ENCODE measurements around the gene CCDC13.

The CCDC13 gene

DNA sequence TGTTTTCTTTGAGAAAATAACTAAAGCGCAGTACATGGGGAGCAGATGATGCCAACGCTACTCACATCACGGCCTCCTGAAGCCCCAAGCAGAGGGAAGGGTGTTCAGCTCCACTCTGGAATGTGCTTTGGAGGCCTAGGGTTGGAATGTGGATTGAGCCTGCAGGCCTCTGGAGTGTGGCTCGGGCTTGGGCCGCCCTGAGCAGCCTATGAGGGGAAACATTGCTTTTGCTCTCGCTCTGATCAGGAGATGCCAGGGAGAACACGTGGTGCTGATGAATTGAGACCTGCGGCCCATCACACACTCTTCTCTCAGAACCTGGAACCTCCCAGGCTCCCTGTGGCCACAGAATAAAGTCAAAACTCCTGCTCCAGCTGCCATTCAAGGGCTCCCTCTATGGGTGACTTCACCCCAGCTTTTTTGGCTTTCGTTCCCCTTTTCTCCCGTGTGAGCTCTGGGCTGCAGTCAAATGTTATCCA lies 23.3 kb downstream of the CCDC13 start:
- DNase-seq, result peak; percentile 15

DNA sequence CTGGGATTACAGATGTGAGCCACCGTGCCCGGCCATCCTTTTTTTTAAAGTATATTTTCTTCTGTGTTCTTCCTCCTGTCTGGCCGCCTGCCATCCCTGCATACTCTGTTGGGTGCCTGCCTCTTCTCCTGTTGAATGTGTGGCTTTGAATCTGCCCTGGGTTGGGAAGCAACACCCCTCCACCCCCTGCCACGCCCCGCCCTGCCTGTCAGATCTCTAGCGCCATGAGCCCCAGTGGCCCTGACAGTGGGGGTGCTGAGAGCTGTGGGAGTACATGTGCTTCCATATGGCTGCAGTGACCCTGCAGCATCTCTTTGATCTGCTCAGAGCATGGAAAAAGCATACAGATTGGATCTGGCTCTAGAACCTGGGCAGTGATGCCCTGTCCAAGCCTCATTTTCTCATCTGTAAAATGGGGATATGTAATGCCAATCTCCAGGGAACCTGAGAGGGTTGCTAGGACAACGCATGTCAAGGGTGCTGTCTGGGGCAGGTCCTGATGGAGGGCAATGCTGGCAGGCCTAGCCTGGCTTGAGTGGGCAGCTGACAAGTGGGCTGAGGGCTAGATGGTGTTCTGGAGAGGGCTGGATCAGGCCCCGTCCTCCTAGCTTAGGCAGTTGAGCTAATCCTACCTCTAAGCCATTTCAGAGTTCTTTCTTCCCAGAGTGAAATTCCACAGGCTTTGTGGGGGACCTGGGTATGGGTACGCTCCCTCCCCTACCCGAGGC lies 23.9 kb downstream of the CCDC13 start:
- no peak for DNase-seq

DNA sequence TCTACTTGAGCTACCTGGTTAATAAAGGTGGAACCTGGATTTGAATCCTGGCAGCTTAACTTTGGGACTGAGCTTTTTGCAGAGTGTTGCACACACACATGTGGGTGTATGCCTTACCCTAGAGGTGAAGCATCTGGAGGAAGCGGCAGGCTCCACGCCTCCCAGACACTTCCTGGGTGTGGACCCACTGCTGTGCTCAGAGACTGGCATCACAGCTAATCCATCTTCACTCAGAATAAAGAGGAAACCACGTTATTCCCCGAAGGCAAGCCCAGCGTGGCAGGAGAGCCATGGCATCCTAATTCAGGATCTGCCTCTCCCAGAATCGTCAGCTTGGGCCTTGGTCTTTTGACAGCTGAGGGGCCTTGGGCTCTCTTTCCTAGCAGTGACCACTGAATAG lies 25.5 kb downstream of the CCDC13 start:
- DNase-seq, result peak; percentile 43

DNA sequence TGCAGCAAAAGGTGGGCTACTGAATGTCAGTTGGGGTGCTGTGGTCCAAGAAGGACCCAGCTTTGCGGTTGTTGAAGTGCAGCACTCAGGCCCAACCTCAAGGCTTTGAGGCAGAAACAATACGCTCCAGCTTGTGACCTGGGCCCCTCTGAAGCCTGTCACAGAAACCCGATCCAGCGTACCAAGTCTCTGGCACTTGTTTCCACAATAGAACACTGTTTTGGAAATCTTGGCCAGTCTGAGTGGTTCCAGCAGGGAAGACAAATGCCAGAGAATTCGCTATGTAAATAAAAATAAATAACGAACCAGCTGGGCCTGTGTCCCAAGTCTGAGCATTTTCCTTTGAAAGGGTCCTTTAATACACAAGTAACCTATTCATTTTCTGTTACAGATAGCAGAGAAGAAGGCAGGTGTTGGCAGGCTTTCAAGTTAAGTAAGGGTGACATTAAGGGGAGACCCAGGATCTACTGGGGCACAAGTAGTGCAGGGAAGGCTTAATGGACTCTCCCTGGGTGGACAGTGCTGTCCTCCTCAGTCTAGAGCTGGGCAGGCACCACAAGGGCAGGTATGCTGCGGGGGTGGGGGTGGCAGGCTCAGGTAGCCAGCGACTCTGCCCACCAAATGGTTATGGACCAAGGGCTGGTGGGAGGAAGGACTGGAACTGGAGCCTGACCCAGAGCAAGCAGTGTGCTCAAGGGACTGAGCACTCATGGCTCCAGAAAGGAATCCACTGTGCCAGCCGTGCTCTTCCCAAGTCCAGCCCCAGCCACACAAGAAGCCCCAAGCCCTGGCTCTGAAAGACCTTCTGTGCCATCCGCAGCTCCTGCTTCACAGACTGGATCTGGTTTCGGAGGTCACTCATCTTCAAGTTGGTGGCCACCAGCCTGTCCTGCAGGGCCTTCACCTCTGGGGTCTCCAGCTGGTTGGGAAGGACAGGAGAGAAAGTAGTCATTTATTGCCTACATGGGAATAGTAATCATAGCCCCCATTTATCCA lies 26.3 kb downstream of the CCDC13 start:
- no peak for DNase-seq

DNA sequence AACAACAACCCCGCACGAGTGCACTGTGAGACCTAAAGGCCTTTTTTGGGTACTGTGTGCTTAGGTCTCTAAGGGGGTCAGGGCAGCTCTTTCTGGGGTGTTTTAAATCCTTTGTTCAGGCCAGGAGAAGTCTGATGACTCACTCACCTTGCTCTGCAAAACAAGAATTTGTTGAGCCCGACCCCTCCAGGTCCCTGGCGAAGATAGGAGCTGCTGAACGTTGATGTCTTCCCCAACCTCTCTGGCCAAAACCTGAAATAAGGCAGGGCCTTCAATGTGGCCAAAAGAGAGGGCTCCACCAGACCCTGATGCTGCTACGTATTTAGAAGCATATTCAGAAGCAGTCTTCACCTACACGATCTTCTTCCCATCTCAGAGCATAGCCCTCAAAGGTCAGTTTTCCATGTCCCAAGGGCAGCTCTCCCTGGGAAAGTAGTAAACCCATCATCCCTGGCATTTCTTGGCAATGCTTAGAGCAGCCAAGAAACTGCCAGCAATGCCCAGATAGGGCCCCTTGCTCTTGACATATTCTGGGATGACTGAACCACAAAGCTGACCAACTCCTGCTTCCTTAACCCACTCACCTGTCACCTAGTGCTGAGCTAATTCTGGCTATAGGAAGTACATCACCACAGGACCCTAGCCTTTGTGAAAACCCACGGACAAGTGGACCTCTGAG lies 27.1 kb downstream of the CCDC13 start:
- no peak for DNase-seq

DNA sequence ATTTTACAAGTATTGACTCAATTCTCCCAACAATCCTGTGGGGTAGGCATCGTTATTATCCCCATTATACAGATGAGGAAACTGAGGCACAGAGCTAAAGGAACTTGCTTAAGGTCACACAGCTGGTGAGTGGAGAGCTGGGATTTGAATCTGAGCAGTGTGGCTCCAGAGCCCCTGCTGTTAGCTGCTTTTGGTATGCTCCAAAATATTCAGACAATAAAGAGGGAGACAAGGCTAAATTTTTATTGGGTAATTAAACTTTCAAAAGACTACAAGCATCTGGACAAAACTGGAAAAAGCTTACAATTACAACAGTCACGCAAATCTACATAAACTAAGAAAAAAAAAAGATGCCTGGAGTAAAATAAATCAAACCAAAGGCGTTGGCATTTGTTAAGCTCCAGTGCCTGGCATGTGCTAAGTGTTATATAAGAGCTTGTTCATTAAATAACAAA lies 27.7 kb downstream of the CCDC13 start:
- no peak for DNase-seq

DNA sequence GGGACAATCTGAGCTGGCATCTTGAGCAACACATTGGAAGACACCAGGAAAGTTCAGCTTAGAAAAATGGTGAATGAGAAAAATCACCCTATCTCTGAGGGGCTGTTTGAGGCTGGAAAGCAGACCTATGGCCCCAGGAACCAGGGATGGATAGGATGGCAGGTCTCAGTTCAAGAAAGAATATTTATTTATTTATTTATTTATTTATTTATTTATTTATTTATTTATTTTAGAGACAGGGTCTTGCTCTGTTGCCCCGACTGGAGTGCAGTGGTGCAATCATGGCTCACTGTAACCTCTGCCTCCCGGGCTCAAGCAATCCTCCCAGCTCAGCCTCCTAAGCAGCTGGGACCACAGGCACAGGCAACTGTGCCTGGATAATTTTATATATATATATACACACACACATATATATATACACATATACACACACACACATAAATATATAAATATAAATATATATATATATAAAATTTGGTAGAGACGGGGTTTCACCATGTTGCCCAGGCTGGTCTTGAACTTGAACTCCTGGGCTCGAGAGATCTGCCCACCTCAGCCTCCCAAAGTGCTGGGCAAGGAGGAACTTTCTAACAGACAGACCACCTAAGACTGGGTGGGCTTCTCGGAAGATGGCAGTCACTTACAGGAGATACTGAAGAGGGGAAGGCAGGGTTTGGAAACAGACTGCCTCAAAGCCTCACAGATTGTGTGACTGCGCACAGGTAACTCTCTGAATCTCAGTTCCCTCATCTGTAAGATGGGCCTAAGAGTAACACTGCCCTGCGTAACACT lies 29.7 kb downstream of the CCDC13 start:
- no peak for DNase-seq

DNA sequence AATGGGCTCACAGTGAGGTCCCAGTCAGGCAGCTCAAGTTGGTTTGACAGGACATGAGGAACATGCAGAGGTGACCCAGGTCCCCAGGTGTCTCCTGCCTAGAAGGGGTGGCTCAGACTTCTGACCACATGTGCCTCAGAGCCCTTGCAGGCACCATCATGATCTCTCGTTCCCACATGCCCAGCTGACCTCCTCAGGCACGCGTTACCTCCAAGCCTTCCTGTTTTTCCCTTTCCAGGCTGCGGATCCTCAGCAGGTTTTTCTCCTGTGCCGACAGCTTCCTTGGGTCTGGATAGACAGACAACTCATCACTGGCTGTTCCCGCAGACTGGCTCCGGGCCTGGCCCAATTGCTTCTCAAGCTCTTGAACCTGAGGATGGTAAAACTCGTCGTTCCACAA lies 30.4 kb downstream of the CCDC13 start:
- no peak for DNase-seq

DNA sequence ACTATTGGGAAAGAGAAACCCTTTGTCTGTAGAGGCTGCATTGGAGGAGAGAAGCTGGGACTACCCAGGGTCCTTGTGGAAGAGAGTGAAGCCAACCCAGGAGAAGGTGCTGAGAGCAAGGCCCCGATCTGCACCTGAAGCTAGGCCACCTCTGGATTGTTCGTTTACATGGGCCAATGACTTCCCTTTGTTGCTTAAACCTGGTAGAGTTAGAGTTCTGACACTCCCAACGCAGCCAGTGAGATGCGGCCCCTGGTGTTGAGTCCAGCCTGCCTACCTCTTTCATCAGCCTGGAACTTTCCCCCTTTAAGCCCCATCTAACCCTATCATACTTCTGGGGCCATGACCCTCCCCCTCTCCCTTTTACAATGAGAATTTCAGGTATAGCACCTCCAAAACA lies 30.8 kb downstream of the CCDC13 start:
- no peak for DNase-seq

DNA sequence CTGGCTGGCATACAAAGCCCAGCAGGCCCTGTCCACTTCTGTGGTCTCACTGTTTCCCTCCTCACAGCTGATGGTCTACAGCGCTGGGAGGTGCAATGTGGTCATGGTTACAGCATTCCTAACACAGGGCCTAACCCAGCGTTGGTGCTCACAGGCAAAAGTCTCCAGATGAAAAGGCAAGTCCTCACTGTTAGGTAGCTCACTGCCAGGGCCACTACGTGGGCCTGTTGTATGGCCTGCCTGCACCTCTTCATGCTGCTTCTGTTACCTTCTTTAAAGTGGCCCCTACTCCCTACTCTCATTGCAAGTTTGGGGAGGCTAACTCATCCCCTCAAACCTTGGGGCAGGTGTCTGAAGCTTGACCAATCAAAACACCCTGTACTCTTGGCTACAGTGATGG lies 31.3 kb downstream of the CCDC13 start:
- no peak for DNase-seq

DNA sequence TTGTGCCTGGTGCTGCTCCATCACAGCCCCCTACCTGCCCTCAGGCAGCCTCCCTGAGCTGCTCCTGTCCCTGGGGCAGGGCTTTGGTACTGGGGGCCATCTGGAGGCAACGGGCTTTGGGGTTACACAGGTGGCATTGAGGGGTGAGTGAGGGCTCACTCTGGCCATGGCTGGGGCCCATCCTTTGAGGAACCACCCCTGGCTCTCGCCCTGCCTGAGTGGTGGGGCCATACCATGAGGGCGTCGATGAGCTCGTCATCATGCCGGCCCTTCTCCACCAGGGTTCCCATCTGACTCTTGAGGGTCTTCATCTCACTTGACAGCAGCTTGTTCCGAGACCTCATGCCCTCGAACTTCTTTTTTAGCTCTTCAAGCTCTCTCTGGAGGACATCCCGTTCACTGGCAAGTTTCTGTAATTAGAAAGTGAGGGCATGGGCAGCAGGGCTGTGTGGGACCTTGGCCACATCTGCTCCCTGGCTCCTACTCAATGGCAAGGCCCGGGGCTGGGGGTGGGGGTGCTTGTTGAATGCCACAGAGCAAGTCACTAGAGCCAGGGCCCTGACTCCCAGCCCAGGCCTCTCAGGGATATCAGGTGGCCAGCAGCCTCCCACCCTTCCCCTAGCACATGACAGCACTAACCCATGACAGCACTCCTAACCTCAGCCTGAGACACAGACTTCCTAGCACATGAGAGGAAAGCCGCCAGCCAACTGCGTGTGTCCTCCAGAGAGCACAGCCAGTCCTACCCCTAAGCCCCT lies 33.5 kb downstream of the CCDC13 start:
- DNase-seq, result no peak

DNA sequence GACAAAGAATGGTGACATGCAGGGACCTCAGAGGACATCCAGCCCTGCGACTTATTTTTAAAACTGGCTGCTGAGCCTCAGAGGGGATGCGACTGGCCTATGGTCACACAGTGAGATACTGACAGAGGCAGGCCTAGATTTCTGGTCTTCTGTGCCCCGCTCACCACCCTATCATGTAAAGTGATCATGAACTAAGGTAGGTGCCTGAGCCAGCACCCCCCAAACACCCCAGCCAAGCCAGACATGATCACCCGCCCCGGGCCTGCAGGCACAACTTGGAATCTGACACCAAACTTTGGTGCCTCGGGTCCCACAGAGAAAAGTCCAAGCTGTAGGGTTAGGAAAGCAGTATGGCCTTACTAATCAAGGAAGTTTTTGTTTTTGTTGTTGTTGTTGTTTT lies 36.5 kb downstream of the CCDC13 start:
- no peak for DNase-seq

DNA sequence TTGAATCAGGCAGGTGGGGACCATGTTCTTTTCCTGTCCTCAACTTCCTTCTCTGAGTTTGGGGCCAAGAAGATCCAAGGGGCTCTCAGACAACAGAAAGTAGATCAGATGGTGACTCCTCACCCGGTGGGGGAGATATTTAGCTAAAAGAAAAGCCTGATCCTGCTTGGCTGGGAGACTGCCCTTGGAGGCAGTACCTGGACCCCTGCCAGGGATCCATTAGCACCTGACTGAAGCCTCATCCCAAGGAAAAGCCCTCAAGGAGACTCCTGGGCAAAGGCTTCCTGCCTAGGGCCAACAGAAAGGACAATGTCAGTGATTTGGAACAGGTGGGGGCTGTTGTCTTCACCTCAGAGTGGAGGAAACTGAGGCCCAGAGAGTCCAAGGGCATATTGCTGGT lies 37.0 kb downstream of the CCDC13 start:
- no peak for DNase-seq

DNA sequence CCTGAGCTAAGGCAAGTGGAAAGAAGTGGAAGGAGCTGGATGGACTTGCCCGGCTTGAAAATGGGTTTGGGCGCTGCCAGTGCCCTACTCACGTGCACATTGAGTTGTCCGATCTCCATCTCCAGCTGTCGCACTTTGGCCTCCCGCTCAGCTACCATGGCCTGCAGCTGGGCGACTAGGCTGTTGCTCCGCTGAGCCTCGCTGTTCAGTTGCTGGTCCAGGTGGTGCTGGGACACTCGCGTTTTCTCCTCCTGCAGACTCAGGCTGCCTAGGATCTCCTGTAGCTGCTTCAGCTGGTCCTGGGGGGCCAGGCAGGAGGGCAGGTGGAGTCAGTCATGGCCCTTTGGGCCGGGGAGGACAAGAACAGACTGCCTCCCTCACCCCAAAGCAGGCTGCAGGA lies 37.4 kb downstream of the CCDC13 start:
- no peak for DNase-seq

DNA sequence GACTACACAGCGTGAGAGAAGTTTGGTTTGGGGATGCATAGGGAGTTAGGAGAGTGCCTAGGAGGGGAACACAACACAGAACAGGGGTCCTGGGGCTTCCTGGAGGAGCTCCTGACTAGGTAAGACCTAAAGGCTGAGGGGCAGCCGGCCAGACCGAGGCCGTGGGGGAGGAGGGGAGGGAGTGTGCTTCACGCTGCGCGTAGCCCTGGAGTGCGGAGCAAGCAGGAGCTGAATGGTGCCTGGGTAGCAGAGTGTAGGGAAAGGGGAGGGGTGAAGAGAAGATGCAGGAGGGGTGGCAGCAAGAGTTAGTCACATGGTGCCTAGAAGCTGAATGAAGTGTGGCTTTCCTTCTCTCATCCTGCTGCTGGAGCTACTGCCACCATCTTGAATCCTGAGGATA lies 38.0 kb downstream of the CCDC13 start:
- no peak for DNase-seq

DNA sequence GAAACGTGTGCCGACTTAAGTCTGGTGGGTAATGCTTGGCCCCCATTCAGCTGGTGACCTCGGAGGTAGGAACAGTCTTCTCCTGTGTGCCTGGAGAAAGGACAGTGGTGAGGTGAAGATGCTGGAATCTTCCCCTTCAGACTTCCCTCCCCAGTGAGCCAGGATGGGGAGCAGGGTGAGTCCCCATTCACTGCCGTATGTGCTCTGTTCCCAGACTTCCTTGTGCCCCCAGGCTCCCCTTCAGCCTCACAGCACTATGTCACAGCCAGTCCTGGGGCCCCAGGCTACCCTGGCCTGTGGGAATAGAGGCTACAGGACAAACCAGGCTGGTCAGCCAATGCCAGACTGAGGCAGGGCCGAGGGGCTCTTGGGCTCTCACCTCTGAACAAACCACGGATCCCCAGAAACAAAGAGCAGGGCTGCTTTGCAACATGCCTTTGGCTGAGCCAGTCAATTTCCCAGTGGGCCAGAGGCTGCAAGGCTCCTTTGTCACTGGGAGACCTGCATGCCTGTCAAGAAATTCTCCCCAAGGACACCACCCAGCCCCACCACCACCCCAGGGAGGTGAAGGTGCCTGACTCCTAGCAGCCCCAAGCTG lies 38.7 kb downstream of the CCDC13 start:
- DNase-seq, result no peak

DNA sequence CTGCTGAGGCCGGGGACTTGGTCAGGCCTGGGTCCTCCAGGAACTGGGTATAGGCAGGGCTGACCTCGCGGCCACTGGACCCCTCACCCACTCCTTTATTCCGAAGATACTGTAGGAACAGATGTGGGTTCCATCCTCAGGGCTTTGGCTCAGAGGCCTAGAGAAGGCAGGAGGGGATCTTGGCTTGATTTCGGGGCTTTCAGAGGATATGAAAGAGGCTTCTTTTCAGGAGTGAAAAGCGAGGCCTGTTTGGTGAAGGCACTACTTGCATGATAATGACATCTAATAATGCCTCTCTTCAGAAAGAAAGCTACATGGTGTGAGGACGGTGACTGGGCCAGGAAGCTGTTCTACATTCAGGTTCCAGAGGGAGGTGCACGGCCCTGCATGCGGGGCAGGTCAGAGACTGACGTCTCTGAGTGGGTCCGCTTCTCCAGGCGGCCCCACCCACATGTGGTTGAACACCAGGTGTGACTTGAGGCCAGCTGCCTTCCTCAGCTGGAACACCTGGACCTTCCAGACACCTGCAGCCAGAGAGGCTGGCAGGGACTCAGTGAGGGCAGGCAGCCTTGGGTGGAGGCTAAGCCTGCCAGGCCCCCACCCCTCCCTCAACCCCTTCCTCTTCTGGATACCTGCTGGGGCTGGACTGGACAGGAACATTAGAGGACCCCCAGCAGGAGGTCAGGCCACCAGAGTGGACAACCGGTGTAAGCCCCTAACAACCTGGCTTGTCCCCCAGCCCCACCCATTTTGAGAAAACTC lies 39.4 kb downstream of the CCDC13 start:
- no peak for DNase-seq

DNA sequence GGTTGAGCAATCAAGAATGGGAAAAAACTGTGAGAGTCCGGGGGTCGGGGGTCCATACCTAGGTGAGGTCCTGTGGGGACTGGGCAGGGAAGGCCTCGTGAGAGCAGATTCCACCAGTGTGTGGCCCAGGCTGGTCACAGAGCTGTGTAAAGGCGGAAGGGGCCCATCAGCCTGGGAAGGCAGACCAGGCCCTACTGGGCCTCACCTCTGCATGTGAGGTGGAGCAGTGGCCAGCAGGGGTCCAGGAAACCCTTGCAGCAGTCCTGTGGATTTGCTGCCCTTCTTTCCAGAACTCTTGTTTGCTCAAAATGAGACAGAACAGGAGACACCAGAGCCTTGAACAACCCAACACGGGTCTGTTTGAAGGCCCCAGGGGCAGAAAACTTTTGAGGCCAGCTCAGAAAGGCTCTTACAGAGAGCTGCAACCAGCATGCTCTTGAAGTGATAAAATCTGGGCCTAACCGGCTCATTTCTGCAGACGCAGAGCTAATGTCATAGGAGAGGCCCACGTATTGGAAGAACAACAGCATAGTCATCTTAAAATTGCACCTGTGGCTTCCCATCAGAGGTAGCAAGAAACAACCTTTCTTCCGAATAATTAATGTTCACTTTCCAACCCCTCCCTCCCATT lies 40.1 kb downstream of the CCDC13 start:
- no peak for DNase-seq

DNA sequence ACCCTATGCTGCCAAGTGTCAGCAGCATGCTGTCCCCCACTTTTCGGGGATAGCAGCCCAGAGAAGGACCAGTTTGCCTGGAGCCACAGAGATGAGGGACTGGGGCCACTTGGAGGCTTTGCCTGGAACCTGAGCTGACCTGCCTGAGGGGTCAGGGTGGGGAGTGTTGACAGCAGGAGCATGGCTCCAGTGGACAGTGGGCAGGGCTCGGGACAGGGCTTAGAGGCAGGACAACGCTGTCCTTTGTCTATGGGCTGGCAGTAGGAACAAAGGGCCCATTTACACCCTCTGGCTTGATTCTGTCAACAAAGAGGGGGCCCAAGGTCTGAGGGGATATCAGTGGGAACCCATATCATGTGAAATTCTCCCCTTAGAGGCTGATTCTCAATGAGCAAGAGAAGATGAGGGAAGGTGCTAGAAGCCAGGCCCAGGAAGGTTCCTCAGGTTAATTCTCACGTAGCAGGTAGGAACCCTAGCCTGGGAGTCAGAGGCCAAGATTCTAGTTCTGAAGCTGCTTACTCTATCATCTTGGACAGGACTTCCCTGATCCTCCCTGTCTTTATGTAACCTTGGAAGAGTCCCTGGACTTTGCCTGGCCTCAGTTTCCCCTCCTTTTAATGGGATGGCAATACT lies 40.7 kb downstream of the CCDC13 start:
- no peak for DNase-seq

All from CD4-positive, alpha-beta T cell treated with Interleukin-10 for 1 hour (primary cell).